ENCODE data around the gene MXD4.

MXD4 gene

GRCh38 chr4:2287594-2287915, 25.6 kb upstream of the MXD4 start:
- Histone ChIP-seq H3K36me3 (replicated peaks) (no peaks in the 10 kb centered on the region), H3K27ac (no peak overlapping the region), H3K4me3 (ENCODE audit: low read depth, low read length) (no peak overlapping the region), H3K27me3 (replicated peaks) (no peaks in the 10 kb centered on the region)
- no peak for DNase-seq
- no peak for TF ChIP-seq CTCF (IDR thresholded peaks at IDR 0.05; ENCODE audit: low read depth, low read length, missing control alignments)
- in situ Hi-C loops (cut with HindIII; ENCODE audit: low pct_ligation_motif_present, low sequenced_read_pairs): no loop called here

GRCh38 chr4:2286904-2287593, 25.1 kb upstream of the MXD4 start:
- in situ Hi-C loops (cut with HindIII; ENCODE audit: low pct_ligation_motif_present, low sequenced_read_pairs): no loop called here
- TF ChIP-seq CTCF (IDR thresholded peaks at IDR 0.05; ENCODE audit: low read depth, low read length, missing control alignments): no peak
- no peak overlapping the region for H3K27ac ChIP-seq

GRCh38 chr4:2285613-2286381, 23.9 kb upstream of the MXD4 start:
- Histone ChIP-seq H3K36me3 (replicated peaks) (no peaks in the 10 kb centered on the region), H3K27ac (no peak overlapping the region), H3K4me3 (ENCODE audit: low read depth, low read length) (no peak overlapping the region), H3K27me3 (replicated peaks) (no peaks in the 10 kb centered on the region)
- in situ Hi-C loops (cut with HindIII; ENCODE audit: low pct_ligation_motif_present, low sequenced_read_pairs): no loop called here
- no peak for TF ChIP-seq CTCF (IDR thresholded peaks at IDR 0.05; ENCODE audit: low read depth, low read length, missing control alignments)
- no peak for DNase-seq

More at GRCh38 chr4:2286904-2287593, 25.1 kb upstream of the MXD4 start:
- no peak for DNase-seq
- Histone ChIP-seq H3K27me3 (replicated peaks) (no peaks in the 10 kb centered on the region), H3K36me3 (replicated peaks) (no peaks in the 10 kb centered on the region), H3K4me3 (ENCODE audit: low read depth, low read length) (no peak overlapping the region)

GRCh38 chr4:2284934-2285612, 23.2 kb upstream of the MXD4 start:
- no peak overlapping the region for H3K27ac ChIP-seq
- in situ Hi-C loops (cut with HindIII; ENCODE audit: low pct_ligation_motif_present, low sequenced_read_pairs): no loop called here
- no peaks in the 10 kb centered on the region for H3K36me3 ChIP-seq (replicated peaks)
- peak; percentile 37 for DNase-seq
- no peak overlapping the region for H3K4me3 ChIP-seq (ENCODE audit: low read depth, low read length)
- TF ChIP-seq CTCF (IDR thresholded peaks at IDR 0.05; ENCODE audit: low read depth, low read length, missing control alignments): no peak
- no peaks in the 10 kb centered on the region for H3K27me3 ChIP-seq (replicated peaks)

GRCh38 chr4:2284161-2284933, 22.4 kb upstream of the MXD4 start:
- in situ Hi-C loops (cut with HindIII; ENCODE audit: low pct_ligation_motif_present, low sequenced_read_pairs): no loop called here
- no peak for TF ChIP-seq CTCF (IDR thresholded peaks at IDR 0.05; ENCODE audit: low read depth, low read length, missing control alignments)
- Histone ChIP-seq H3K4me3 (ENCODE audit: low read depth, low read length) (no peak overlapping the region), H3K27ac (no peak overlapping the region), H3K36me3 (replicated peaks) (no peaks in the 10 kb centered on the region), H3K27me3 (replicated peaks) (no peaks in the 10 kb centered on the region)
- no peak for DNase-seq

Measured in brain microvascular endothelial cell (primary cell).